Neural cell (in vitro differentiated cells): Measurements from ENCODE around the gene XIRP2. TPM values are rescaled to one million over a fixed set of nuclear protein-coding genes. Genes with fewer than 3 reads are reported as not detected.

Experiments
- H2AFZ ChIP-seq: fragments of 200-600, 300-800 bp; sonication (generic), shearing (Covaris generic); 2 replicates; pipeline ENCODE4 v1.6.0; 2014; ENCODE audit warnings: low read depth, mild to moderate bottlenecking, antibody characterized with exemption, low read length, moderate library complexity
- H3F3A ChIP-seq: fragments of 200-600 bp; shearing (Covaris generic); 2 replicates; pipeline ENCODE4 v1.6.1; 2016; ENCODE audit warnings: mild to moderate bottlenecking, moderate library complexity, mixed read lengths, antibody characterized with exemption, low read length; ENCODE audit not compliant: insufficient read depth, poor library complexity, severe bottlenecking
- H3K27ac ChIP-seq: fragments of 200-600, 300-800 bp; sonication (generic), shearing (Covaris generic); 2 replicates; pipeline ENCODE4 v1.5.1; 2014; ENCODE audit warnings: mild to moderate bottlenecking, low read length, moderate library complexity
- H3K27me3 ChIP-seq: fragments of 300-800, 200-600 bp; sonication (generic), shearing (Covaris generic); 2 replicates; pipeline ENCODE4 v1.6.0; 2014; ENCODE audit warnings: mild to moderate bottlenecking, low read depth, low read length, moderate library complexity; ENCODE audit not compliant: insufficient read depth
- H3K36me3 ChIP-seq: fragments of 300-800, 200-600 bp; sonication (generic), shearing (Covaris generic); 2 replicates; pipeline ENCODE4 v1.5.1; 2014; ENCODE audit warnings: mild to moderate bottlenecking, antibody characterized with exemption, low read length, moderate library complexity; ENCODE audit not compliant: insufficient read depth
- H3K4me2 ChIP-seq: fragments of 300-800, 200-600 bp; sonication (generic), shearing (Covaris generic); 2 replicates; pipeline ENCODE4 v1.6.0; 2014; ENCODE audit warnings: mild to moderate bottlenecking, low read length
- H3K4me3 ChIP-seq: fragments of 300-800, 200-600 bp; sonication (generic), shearing (Covaris generic); 2 replicates; pipeline ENCODE4 v1.5.1; 2014; ENCODE audit warnings: mild to moderate bottlenecking, low read length, moderate library complexity
- H3K79me2 ChIP-seq: fragments of 200-600 bp; shearing (Covaris generic); replicated peaks from 2 replicates; pipeline ENCODE4 v1.6.0; 2014; ENCODE audit warnings: mild to moderate bottlenecking, low read length, moderate library complexity; ENCODE audit not compliant: insufficient read depth
- H3K9ac ChIP-seq: fragments of 300-800, 200-600 bp; sonication (generic), shearing (Covaris generic); 2 replicates; pipeline ENCODE4 v1.6.1; 2016; ENCODE audit warnings: mild to moderate bottlenecking, low read length, mixed read lengths
- H3K9me2 ChIP-seq: fragments of 200-600 bp; shearing (Covaris generic); 2 replicates; pipeline ENCODE4 v1.6.1; 2016; ENCODE audit warnings: mild to moderate bottlenecking, low read length, mixed read lengths; ENCODE audit not compliant: insufficient read depth
- H3K9me3 ChIP-seq: fragments of 200-600, 300-800 bp; sonication (generic), shearing (Covaris generic); 2 replicates; pipeline ENCODE4 v1.6.1; 2016; ENCODE audit warnings: mild to moderate bottlenecking, mixed run types, low read length, moderate library complexity, mixed read lengths
- H4K20me1 ChIP-seq: fragments of 200-600 bp; shearing (Covaris generic); 2 replicates; pipeline ENCODE4 v1.6.1; 2016; ENCODE audit warnings: mild to moderate bottlenecking, mixed run types; ENCODE audit not compliant: insufficient read depth
- CTCF ChIP-seq: fragments of 450-650 bp; IDR thresholded peaks from 2 replicates; pipeline ENCODE4 v1.5.1; 2014; ENCODE audit warnings: antibody characterized with exemption, mild to moderate bottlenecking, moderate library complexity; ENCODE audit not compliant: poor library complexity, severe bottlenecking
- MXI1 ChIP-seq: fragments of 450-650 bp; conservative IDR thresholded peaks from 2 replicates; pipeline ENCODE4 v1.6.1; 2014; ENCODE audit warnings: antibody characterized with exemption, mild to moderate bottlenecking; ENCODE audit not compliant: poor library complexity, severe bottlenecking
- POLR2AphosphoS5 ChIP-seq: IDR thresholded peaks from 2 replicates; pipeline ENCODE4 v1.6.1; 2012
- RAD21 ChIP-seq: fragments of 450-650 bp; conservative IDR thresholded peaks from 2 replicates; pipeline ENCODE4 v1.6.1; 2014; ENCODE audit warnings: antibody characterized with exemption, mild to moderate bottlenecking, moderate library complexity
- SMC3 ChIP-seq: fragments of 450-650 bp; conservative IDR thresholded peaks from 2 replicates; pipeline ENCODE4 v1.6.1; 2014; ENCODE audit warnings: antibody characterized with exemption, mild to moderate bottlenecking, moderate library complexity; ENCODE audit not compliant: poor library complexity
- TAF1 ChIP-seq: IDR thresholded peaks from 2 replicates; pipeline ENCODE4 v1.6.1; 2012; ENCODE audit warnings: low read depth
- polyA plus RNA-seq: library from polyadenylated mRNA; depleted of rRNA; stranded (reverse); fragments of >200 nt; gene quantifications from 2 replicates; pipeline ENCODE4 v1.2.3, GENCODE V29; 2014

XIRP2 gene
- polyA plus RNA-seq, 1 donor from 2014 or later: not detected

GRCh38 chr2:167293172-167293781, 405.0 kb downstream of the XIRP2 start:
- H3K27me3 ChIP-seq: peaks cover 14% of the 10 kb centered on the region
- no peaks in the 10 kb centered on the region for H3K9me3 ChIP-seq
- H2AFZ ChIP-seq: peak overlapping the region; percentile 15
- H3K36me3 ChIP-seq: no peaks in the 10 kb centered on the region
- no peaks in the 10 kb centered on the region for H3K9me2 ChIP-seq
- H3F3A ChIP-seq: peaks cover 4% of the 10 kb centered on the region
- H3K79me2 ChIP-seq: peaks cover 28% of the 10 kb centered on the region
- H3K9ac ChIP-seq: peak overlapping the region; percentile 87
- H3K4me2 ChIP-seq: peak overlapping the region; percentile 71
- peak overlapping the region; percentile 85 for H3K4me3 ChIP-seq
- H3K27ac ChIP-seq: peak overlapping the region; percentile 44
- no peaks in the 10 kb centered on the region for H4K20me1 ChIP-seq
- TF ChIP-seq TAF1 (no peak), SMC3 (peak; percentile 42), CTCF (peak; percentile 20), MXI1 (peak; percentile 71), RAD21 (peak; percentile 27), POLR2AphosphoS5 (peak; percentile 61)

GRCh38 chr2:167293943-167294775, 405.9 kb downstream of the XIRP2 start:
- H3K9ac ChIP-seq: peak overlapping the region; percentile 87
- no peak overlapping the region for H2AFZ ChIP-seq

More at GRCh38 chr2:167293943-167294775, 405.9 kb downstream of the XIRP2 start:
- Histone ChIP-seq H3K27me3 (peaks cover 14% of the 10 kb centered on the region), H3K27ac (no peak overlapping the region), H3F3A (peaks cover 4% of the 10 kb centered on the region), H3K79me2 (peaks cover 35% of the 10 kb centered on the region), H3K4me3 (peak overlapping the region; percentile 85), H3K36me3 (no peaks in the 10 kb centered on the region), H3K9me3 (no peaks in the 10 kb centered on the region), H4K20me1 (no peaks in the 10 kb centered on the region), H3K9me2 (no peaks in the 10 kb centered on the region), H3K4me2 (peak overlapping the region; percentile 71)
- TF ChIP-seq TAF1 (no peak), CTCF (peak; percentile 34)
